Mucosa of descending colon (tissue), 3 donors: ENCODE results near the gene ZNF570. TPM values are rescaled to one million over a fixed set of nuclear protein-coding genes. Genes with fewer than 3 reads are reported as not detected.
A peak's percentile ranks its signal among the peaks of the same experiment; 100 is the strongest.

Experiments
- ATAC-seq: fragments of 200-7000 bp; cut with Tn5 transposase; one replicate; pipeline ENCODE4 v1.9.1; 2020; ENCODE audit warnings: mild to moderate bottlenecking, moderate library complexity
- DNase-seq, 3 donors: peaks; one replicate each; pipeline ENCODE4 v3.0.0-alpha.2; 2020
- H3K36me3 ChIP-seq: fragments of 200-600 bp; one replicate; pipeline ENCODE4 v1.8.0; 2021; ENCODE audit warnings: low read depth, mild to moderate bottlenecking
- H3K4me1 ChIP-seq: fragments of 200-600 bp; one replicate; pipeline ENCODE4 v1.8.0; 2021; ENCODE audit warnings: low read depth, mild to moderate bottlenecking
- H3K4me3 ChIP-seq: fragments of 200-600 bp; one replicate; pipeline ENCODE4 v1.8.0; 2021; ENCODE audit warnings: mild to moderate bottlenecking
- H3K9me3 ChIP-seq: fragments of 200-600 bp; one replicate; pipeline ENCODE4 v1.8.0; 2021; ENCODE audit warnings: mild to moderate bottlenecking
- CTCF ChIP-seq: fragments of 200-600 bp; IDR thresholded peaks from one replicate; pipeline ENCODE4 v1.8.0; 2022; ENCODE audit warnings: antibody characterized with exemption, mild to moderate bottlenecking
- intact Hi-C, 2 donors: fragments of 100-400 bp; cut with DNase I in 1 of 2; cut with micrococcal nuclease in 1 of 2; formaldehyde crosslinking; loops; one replicate each; pipeline versions ENCODE4 v1.11.0 to v1.11.1; 2022; cut with DNase I, micrococcal nuclease
- total RNA-seq, 3 donors: library from RNA; stranded (reverse); fragmentation: NEBNext Ultra II Directional in 2 of 3; extraction: Animal tissue kit (Norgen Biotek cat#: 25700) in 2 of 3; gene quantifications; one replicate each; pipeline versions ENCODE4 v1.2.1 to v1.2.4, GENCODE V29; 2021 to 2023
- donor health status: DM: no; HTN: no; CAD: no; lungs with moderate emphysema.
- donor health status: DM: no; HTN: no; CAD: no.
- donor health status: DM: no; HTN: yes; CAD: no.

ZNF570 gene
- total RNA-seq, 3 donors from 2014 or later, result 2.9 to 7.8 (median 3.7) TPM

GRCh38 chr19:37467608-37468090 is 1.5 kb upstream of the ZNF570 start:
- H3K4me1 ChIP-seq, result peaks cover 18% of the 10 kb centered on the region
- peak overlapping the region; percentile 36 for H3K4me3 ChIP-seq
- TF ChIP-seq CTCF, result no peak
- H3K36me3 ChIP-seq, result no peaks in the 10 kb centered on the region
- intact Hi-C loops, result no loop called here
- H3K9me3 ChIP-seq, result peaks cover 14% of the 10 kb centered on the region
- DNase-seq (no peak), ATAC-seq (no peak)

- Histone ChIP-seq H3K36me3 (no peaks in the 10 kb centered on the region), H3K4me1 (peaks cover 18% of the 10 kb centered on the region), H3K4me3 (no peak overlapping the region), H3K9me3 (peaks cover 29% of the 10 kb centered on the region)
- intact Hi-C loops, result no loop called here
- no peak for ATAC-seq
- TF ChIP-seq CTCF, result no peak
- DNase-seq, result no peak
Observed at GRCh38 chr19:37470216-37470615, 1.1 kb downstream of the ZNF570 start.

- Histone ChIP-seq H3K9me3 (peaks cover 48% of the 10 kb centered on the region), H3K4me1 (peaks cover 9% of the 10 kb centered on the region), H3K4me3 (no peak overlapping the region), H3K36me3 (peaks cover 11% of the 10 kb centered on the region)
- ATAC-seq (no peak), DNase-seq (no peak)
- TF ChIP-seq CTCF, result no peak
- intact Hi-C loops, result no loop called here
Observed at GRCh38 chr19:37472165-37472564, 3.0 kb downstream of the ZNF570 start.

GRCh38 chr19:37484406-37485168 is 15.4 kb downstream of the ZNF570 start:
- peaks cover 6% of the 10 kb centered on the region for H3K36me3 ChIP-seq
- ATAC-seq, result no peak
- intact Hi-C loops, result no loop called here
- no peak for TF ChIP-seq CTCF
- no peak overlapping the region for H3K4me3 ChIP-seq
- no peaks in the 10 kb centered on the region for H3K4me1 ChIP-seq
- H3K9me3 ChIP-seq, result peaks cover 100% of the 10 kb centered on the region
- DNase-seq, result no peak

- peaks cover 96% of the 10 kb centered on the region for H3K9me3 ChIP-seq
- no peak for ATAC-seq
- H3K36me3 ChIP-seq, result no peaks in the 10 kb centered on the region
- no peak overlapping the region for H3K4me3 ChIP-seq
- no peak for TF ChIP-seq CTCF
- no peak for DNase-seq
- intact Hi-C loops, result no loop called here
- H3K4me1 ChIP-seq, result no peaks in the 10 kb centered on the region
Observed at GRCh38 chr19:37492213-37492612, 23.1 kb downstream of the ZNF570 start.
